ENCODE data around the gene TMEM82.

GRCh38 chr1:15726508-15726907, 15.8 kb upstream of the TMEM82 start:
- no peak for TF ChIP-seq CTCF (IDR thresholded peaks at IDR 0.05)
- TF ChIP-seq POLR2AphosphoS5 (IDR thresholded peaks at IDR 0.05) = no peak
- TF ChIP-seq EP300 (IDR thresholded peaks at IDR 0.05; ENCODE audit: low read depth) = no peak

All from transverse colon (tissue), 4 donors.